Stimulated activated CD8-positive, alpha-beta memory T cell treated with anti-CD3 and anti-CD28 coated beads, Interleukin-12 subunit alpha, Interleukin-12 subunit beta, amount 100 ng/mL, for 1 hour (primary cell): Measurements from ENCODE around the gene SLC35G2.
"Not testable (repeated sequence)": the region's sequence is repeated elsewhere in the genome, so short reads cannot be mapped to it uniquely, and the experiment has no call there.

Experiments used
- DNase-seq: peaks from one replicate; pipeline ENCODE4 v3.0.0-alpha.2; 2020; ENCODE audit warnings: low read depth

The SLC35G2 gene

GRCh38 chr3:136835089-136835812, 16.3 kb downstream of the SLC35G2 start:
- DNase-seq = no peak

- DNase-seq = no peak
Observed at GRCh38 chr3:136835813-136836510, 17.0 kb downstream of the SLC35G2 start.

- no peak for DNase-seq
Observed at GRCh38 chr3:136836511-136837156, 17.7 kb downstream of the SLC35G2 start.

- no peak for DNase-seq
Observed at GRCh38 chr3:136838641-136839555, 20.0 kb downstream of the SLC35G2 start.

GRCh38 chr3:136839556-136839931, 20.6 kb downstream of the SLC35G2 start:
- DNase-seq = no peak

- DNase-seq = no peak
Observed at GRCh38 chr3:136840252-136840651, 21.3 kb downstream of the SLC35G2 start.

- DNase-seq = no peak
Observed at GRCh38 chr3:136842294-136842693, 23.4 kb downstream of the SLC35G2 start.

- no peak for DNase-seq
Observed at GRCh38 chr3:136844724-136845123, 25.8 kb downstream of the SLC35G2 start.

- no peak for DNase-seq
Observed at GRCh38 chr3:136852180-136852579, 33.3 kb downstream of the SLC35G2 start.

- DNase-seq = no peak
Observed at GRCh38 chr3:136856665-136857064, 37.7 kb downstream of the SLC35G2 start.

GRCh38 chr3:136858381-136858780, 39.5 kb downstream of the SLC35G2 start:
- no peak for DNase-seq

- DNase-seq = no peak
Observed at GRCh38 chr3:136860541-136860940, 41.6 kb downstream of the SLC35G2 start.

GRCh38 chr3:136861890-136862616, 43.1 kb downstream of the SLC35G2 start, which contains the start of gene NCK1:
NCK1 (plus strand) TSS chr3:136862208; CDS start chr3:136928002, 65,794 bp downstream.
- DNase-seq = peak; percentile 97

GRCh38 chr3:136862617-136863322, 43.8 kb downstream of the SLC35G2 start:
- DNase-seq = no peak

- no peak for DNase-seq
Observed at GRCh38 chr3:136869282-136869681, 50.4 kb downstream of the SLC35G2 start.

GRCh38 chr3:136872258-136872657, 53.3 kb downstream of the SLC35G2 start:
- not testable (repeated sequence) for DNase-seq

GRCh38 chr3:136879510-136879909, 60.6 kb downstream of the SLC35G2 start:
- not testable (repeated sequence) for DNase-seq

- no peak for DNase-seq
Observed at GRCh38 chr3:136882571-136882970, 63.6 kb downstream of the SLC35G2 start.

- DNase-seq = no peak
Observed at GRCh38 chr3:136883967-136884720, 65.2 kb downstream of the SLC35G2 start.
